PC-3 (cell line): ENCODE data around the gene ZSCAN31.

Experiments used
- CTCF ChIP-seq: fragments of 300-600 bp; sonication (generic); conservative IDR thresholded peaks from 2 replicates; pipeline ENCODE4 v1.5.1; 2017; ENCODE audit warnings: antibody characterized with exemption, low read depth, mild to moderate bottlenecking, low read length
- EZH2phosphoT487 ChIP-seq: fragments of 300-600 bp; sonication (generic); IDR thresholded peaks from 2 replicates; pipeline ENCODE4 v1.6.1; 2018; ENCODE audit warnings: mild to moderate bottlenecking, antibody characterized with exemption, low read length, borderline replicate concordance

GRCh38 chr6:28311139-28311823 is 24.7 kb downstream of the ZSCAN31 start:
- TF ChIP-seq EZH2phosphoT487 (no peak), CTCF (no peak)
